MM.1S (cell line): Measurements from ENCODE around the gene ADAMTS12.

Source experiments
- DNase-seq: peaks from one replicate; pipeline ENCODE4 v3.0.0-alpha.2; 2015
- H2AFZ ChIP-seq: fragments of 300-600 bp; sonication (generic); 2 replicates; pipeline ENCODE4 v1.6.0; 2016; ENCODE audit warnings: antibody characterized with exemption, low read length
- H3F3A ChIP-seq: fragments of 300-600 bp; sonication (generic); 2 replicates; pipeline ENCODE4 v1.6.1; 2016; ENCODE audit warnings: mild to moderate bottlenecking, antibody characterized with exemption, low read length, moderate library complexity, mixed read lengths; ENCODE audit not compliant: insufficient read depth
- H3K27ac ChIP-seq: fragments of 300-600 bp; sonication (generic); 2 replicates; pipeline ENCODE4 v1.5.1; 2016; ENCODE audit warnings: mild to moderate bottlenecking, low read length
- H3K27me3 ChIP-seq: fragments of 300-600 bp; sonication (generic); replicated peaks from 2 replicates; pipeline ENCODE4 v1.6.0; 2016; ENCODE audit warnings: low read length; ENCODE audit not compliant: insufficient read depth
- H3K36me3 ChIP-seq: fragments of 300-600 bp; sonication (generic); replicated peaks from 2 replicates; pipeline ENCODE4 v1.6.1; 2016; ENCODE audit warnings: mild to moderate bottlenecking, low read length, mixed read lengths; ENCODE audit not compliant: insufficient read depth
- H3K4me1 ChIP-seq: fragments of 300-600 bp; sonication (generic); 2 replicates; pipeline ENCODE4 v1.6.1; 2016; ENCODE audit warnings: low read length, mixed read lengths
- H3K4me2 ChIP-seq: fragments of 300-600 bp; sonication (generic); 2 replicates; pipeline ENCODE4 v1.6.0; 2016; ENCODE audit warnings: low read depth, low read length
- H3K4me3 ChIP-seq: fragments of 300-600 bp; sonication (generic); 2 replicates; pipeline ENCODE4 v1.5.1; 2016; ENCODE audit warnings: low read length, mixed read lengths
- H3K79me2 ChIP-seq: fragments of 300-600 bp; sonication (generic); 2 replicates; pipeline ENCODE4 v1.6.1; 2016; ENCODE audit warnings: mixed run types, low read length, mixed read lengths
- H3K9ac ChIP-seq: fragments of 300-600 bp; sonication (generic); 2 replicates; pipeline ENCODE4 v1.6.1; 2016; ENCODE audit warnings: low read length, mixed read lengths
- H3K9me2 ChIP-seq: fragments of 300-600 bp; sonication (generic); replicated peaks from 2 replicates; pipeline ENCODE4 v1.6.1; 2016; ENCODE audit warnings: mild to moderate bottlenecking, low read length, mixed read lengths; ENCODE audit not compliant: insufficient read depth
- H3K9me3 ChIP-seq: fragments of 300-600 bp; sonication (generic); replicated peaks from 2 replicates; pipeline ENCODE4 v1.6.1; 2016; ENCODE audit warnings: mild to moderate bottlenecking, low read length, mixed read lengths; ENCODE audit not compliant: insufficient read depth
- H4K20me1 ChIP-seq: fragments of 300-600 bp; sonication (generic); 2 replicates; pipeline ENCODE4 v1.6.1; 2016; ENCODE audit warnings: mild to moderate bottlenecking, low read length, moderate library complexity, mixed read lengths; ENCODE audit not compliant: insufficient read depth
- EZH2 ChIP-seq: fragments of 300-600 bp; sonication (generic); optimal IDR thresholded peaks from 2 replicates; pipeline ENCODE3; 2017; ENCODE audit warnings: low read depth, mild to moderate bottlenecking, antibody characterized with exemption, low read length, mixed read lengths
- EZH2phosphoT487 ChIP-seq: fragments of 300-600 bp; sonication (generic); IDR thresholded peaks from 2 replicates; pipeline ENCODE4 v1.6.1; 2018; ENCODE audit warnings: antibody characterized with exemption, low read length
- TF ChIP-seq, protein P1 (sequence below): fragments of 300-600 bp; sonication (generic); IDR thresholded peaks from 2 replicates; pipeline ENCODE4 v1.5.1; 2016; ENCODE audit warnings: antibody characterized with exemption, low read length, mixed read lengths

ADAMTS12 gene

DNA sequence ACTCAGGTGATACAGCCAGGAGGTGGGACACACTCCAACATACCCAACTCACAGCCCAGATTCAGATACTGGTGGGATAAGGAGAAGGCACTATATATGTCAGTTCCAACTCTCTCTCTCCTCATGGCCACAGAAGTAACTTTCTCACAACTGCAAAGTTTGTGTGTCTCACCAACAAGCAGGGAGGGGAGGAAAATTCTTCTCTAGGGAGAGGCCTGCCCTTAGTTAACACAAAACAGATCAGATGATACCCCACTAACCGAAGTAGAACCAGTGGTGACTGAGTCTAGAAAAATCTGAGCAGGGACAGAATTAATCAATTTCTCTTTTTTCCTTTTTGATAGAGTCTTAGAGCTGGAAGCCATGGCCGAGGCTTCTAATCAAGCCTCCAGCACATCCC, 133.1 kb downstream of the ADAMTS12 start:
- no peak for TF ChIP-seq EZH2
- TF ChIP-seq, protein P1, sequence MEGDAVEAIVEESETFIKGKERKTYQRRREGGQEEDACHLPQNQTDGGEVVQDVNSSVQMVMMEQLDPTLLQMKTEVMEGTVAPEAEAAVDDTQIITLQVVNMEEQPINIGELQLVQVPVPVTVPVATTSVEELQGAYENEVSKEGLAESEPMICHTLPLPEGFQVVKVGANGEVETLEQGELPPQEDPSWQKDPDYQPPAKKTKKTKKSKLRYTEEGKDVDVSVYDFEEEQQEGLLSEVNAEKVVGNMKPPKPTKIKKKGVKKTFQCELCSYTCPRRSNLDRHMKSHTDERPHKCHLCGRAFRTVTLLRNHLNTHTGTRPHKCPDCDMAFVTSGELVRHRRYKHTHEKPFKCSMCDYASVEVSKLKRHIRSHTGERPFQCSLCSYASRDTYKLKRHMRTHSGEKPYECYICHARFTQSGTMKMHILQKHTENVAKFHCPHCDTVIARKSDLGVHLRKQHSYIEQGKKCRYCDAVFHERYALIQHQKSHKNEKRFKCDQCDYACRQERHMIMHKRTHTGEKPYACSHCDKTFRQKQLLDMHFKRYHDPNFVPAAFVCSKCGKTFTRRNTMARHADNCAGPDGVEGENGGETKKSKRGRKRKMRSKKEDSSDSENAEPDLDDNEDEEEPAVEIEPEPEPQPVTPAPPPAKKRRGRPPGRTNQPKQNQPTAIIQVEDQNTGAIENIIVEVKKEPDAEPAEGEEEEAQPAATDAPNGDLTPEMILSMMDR: no peak
- TF ChIP-seq EZH2phosphoT487: no peak
- Histone ChIP-seq H3K4me3 (no peak overlapping the region), H2AFZ (no peak overlapping the region), H4K20me1 (no peaks in the 10 kb centered on the region), H3K27ac (no peak overlapping the region), H3K79me2 (no peaks in the 10 kb centered on the region), H3K36me3 (no peaks in the 10 kb centered on the region), H3K27me3 (no peaks in the 10 kb centered on the region), H3K4me2 (no peak overlapping the region), H3K9ac (no peak overlapping the region), H3K9me2 (no peaks in the 10 kb centered on the region), H3K9me3 (no peaks in the 10 kb centered on the region), H3F3A (no peaks in the 10 kb centered on the region), H3K4me1 (no peaks in the 10 kb centered on the region)
- DNase-seq: no peak

- no peak overlapping the region for H3K9ac ChIP-seq
- H3K9me3 ChIP-seq: no peaks in the 10 kb centered on the region
- no peak overlapping the region for H3K4me3 ChIP-seq
- no peak overlapping the region for H2AFZ ChIP-seq
- no peaks in the 10 kb centered on the region for H3K79me2 ChIP-seq
- no peaks in the 10 kb centered on the region for H4K20me1 ChIP-seq
- H3K4me1 ChIP-seq: no peaks in the 10 kb centered on the region
- H3K9me2 ChIP-seq: no peaks in the 10 kb centered on the region
- no peaks in the 10 kb centered on the region for H3F3A ChIP-seq
- TF ChIP-seq EZH2: no peak
- TF ChIP-seq EZH2phosphoT487: no peak
- TF ChIP-seq, protein P1: no peak
- no peak overlapping the region for H3K27ac ChIP-seq
- H3K36me3 ChIP-seq: no peaks in the 10 kb centered on the region
- H3K27me3 ChIP-seq: no peaks in the 10 kb centered on the region
- no peak overlapping the region for H3K4me2 ChIP-seq
- DNase-seq: no peak
These were observed 135.3 kb downstream of the ADAMTS12 start for GRCh38 chr5:33756491-33756890.

GRCh38 chr5:33755231-33755630, 136.6 kb downstream of the ADAMTS12 start:
- Histone ChIP-seq H3K27me3 (no peaks in the 10 kb centered on the region), H3F3A (no peaks in the 10 kb centered on the region), H4K20me1 (no peaks in the 10 kb centered on the region), H3K4me2 (no peak overlapping the region), H3K4me1 (no peaks in the 10 kb centered on the region), H3K9me3 (no peaks in the 10 kb centered on the region), H3K27ac (no peak overlapping the region), H3K9me2 (no peaks in the 10 kb centered on the region), H3K4me3 (no peak overlapping the region), H2AFZ (no peak overlapping the region), H3K79me2 (no peaks in the 10 kb centered on the region), H3K36me3 (no peaks in the 10 kb centered on the region), H3K9ac (no peak overlapping the region)
- no peak for DNase-seq
- TF ChIP-seq EZH2: no peak
- no peak for TF ChIP-seq EZH2phosphoT487
- TF ChIP-seq, protein P1: no peak

- H3K27me3 ChIP-seq: no peaks in the 10 kb centered on the region
- H3K9me3 ChIP-seq: no peaks in the 10 kb centered on the region
- TF ChIP-seq, protein P1: no peak
- TF ChIP-seq EZH2phosphoT487 (no peak), EZH2 (no peak)
- H3K27ac ChIP-seq: no peak overlapping the region
- no peaks in the 10 kb centered on the region for H3K4me1 ChIP-seq
- DNase-seq: no peak
- H3F3A ChIP-seq: no peaks in the 10 kb centered on the region
- no peak overlapping the region for H3K4me2 ChIP-seq
- H3K4me3 ChIP-seq: no peak overlapping the region
- H3K79me2 ChIP-seq: no peaks in the 10 kb centered on the region
- no peak overlapping the region for H2AFZ ChIP-seq
- no peaks in the 10 kb centered on the region for H3K36me3 ChIP-seq
- H3K9ac ChIP-seq: no peak overlapping the region
- no peaks in the 10 kb centered on the region for H3K9me2 ChIP-seq
- no peaks in the 10 kb centered on the region for H4K20me1 ChIP-seq
These were observed 138.1 kb downstream of the ADAMTS12 start for GRCh38 chr5:33753704-33754103.
